Endothelial cell of umbilical vein (primary cell): ENCODE results near the gene MFAP4. TPM values are rescaled to one million over a fixed set of nuclear protein-coding genes. Genes with fewer than 3 reads are reported as not detected.
A peak's percentile ranks its signal among the peaks of the same experiment; 100 is the strongest.

Source experiments
- BruUV-seq: library from RNA; stranded (reverse); fragments of 400-500 nt; replicated peaks from 2 replicates; lab custom pipeline; 2021; lab: Mats Ljungman, UMichigan
- CTCF ChIA-PET: fragments of 300-600, 350-600 bp; sonication (Branson Sonifier 250); formaldehyde crosslinking; loops from one replicate; lab custom pipeline; 2021; ENCODE audit warnings: antibody characterized with exemption, inconsistent platforms; lab: Charles Lee
- POLR2A ChIA-PET: fragments of 300-600, 350-600 bp; sonication (Branson Sonifier 250); formaldehyde crosslinking; loops from one replicate; lab custom pipeline; 2021; ENCODE audit warnings: antibody characterized with exemption, inconsistent platforms; lab: Charles Lee
- DNase-seq: peaks from one replicate; pipeline ENCODE4 v3.0.0-alpha.2; 2011; ENCODE audit warnings: low read depth, low spot score
- FAIRE-seq: peaks from 2 replicates; lab custom pipeline; 2011; peaks lifted over from hg19 to GRCh38; lab: Jason Lieb, UNC
- H2AFZ ChIP-seq: 2 replicates; pipeline ENCODE4 v1.6.0; 2012; ENCODE audit warnings: low read depth, low read length, control low read depth, inconsistent platforms
- H3K27ac ChIP-seq: 2 replicates; pipeline ENCODE4 v1.5.1; 2011; ENCODE audit warnings: low read depth, mild to moderate bottlenecking, control low read depth, low read length, moderate library complexity; ENCODE audit not compliant: insufficient read depth
- H3K27me3 ChIP-seq, 2 experiments: 2 replicates each; pipeline versions ENCODE4 v1.6.0 to v1.6.1; 2011; ENCODE audit warnings: low read length in 2 of 2, mixed read lengths in 1 of 2; ENCODE audit not compliant: control insufficient read depth in 2 of 2, insufficient read depth in 2 of 2
- H3K36me3 ChIP-seq, 2 experiments: 2 replicates in 1 of 2; 3 replicates in 1 of 2; pipeline ENCODE4 v1.5.1; 2011; ENCODE audit warnings: low read length in 2 of 2, mild to moderate bottlenecking in 1 of 2, moderate library complexity in 1 of 2; ENCODE audit not compliant: control insufficient read depth in 2 of 2, insufficient read depth in 2 of 2; ENCODE audit errors: extremely low read depth in 1 of 2
- H3K4me1 ChIP-seq: 3 replicates; pipeline ENCODE4 v1.5.1; 2011; ENCODE audit warnings: mild to moderate bottlenecking, low read length; ENCODE audit not compliant: control insufficient read depth, insufficient read depth; ENCODE audit errors: extremely low read depth
- H3K4me2 ChIP-seq: 2 replicates; pipeline ENCODE4 v1.6.1; 2011; ENCODE audit warnings: low read length, control low read depth, mixed read lengths; ENCODE audit not compliant: insufficient read depth
- H3K4me3 ChIP-seq, 3 experiments: fragments of 200-600 bp in 1 of 3; sonication (generic), shearing (Covaris generic) in 1 of 3; replicated peaks in 1 of 3; 2 replicates each; pipeline ENCODE4 v1.5.1; 2011 to 2016; ENCODE audit warnings: control low read depth in 3 of 3, low read length in 3 of 3, mild to moderate bottlenecking in 2 of 3, inconsistent platforms in 1 of 3, low read depth in 1 of 3, moderate library complexity in 1 of 3; ENCODE audit not compliant: insufficient read depth in 1 of 3
- H3K79me2 ChIP-seq: 2 replicates; pipeline ENCODE4 v1.6.0; 2012; ENCODE audit warnings: low read length, inconsistent platforms; ENCODE audit not compliant: control insufficient read depth, insufficient read depth
- H3K9ac ChIP-seq: replicated peaks from 2 replicates; pipeline ENCODE3; 2011; ENCODE audit warnings: low read length, control low read depth; ENCODE audit not compliant: insufficient read depth; ENCODE audit errors: extremely low read depth
- H3K9me1 ChIP-seq: replicated peaks from 3 replicates; pipeline ENCODE4 v1.6.0; 2011; ENCODE audit warnings: mild to moderate bottlenecking, low read length; ENCODE audit not compliant: control insufficient read depth, insufficient read depth; ENCODE audit errors: extremely low read depth
- H3K9me3 ChIP-seq: replicated peaks from 2 replicates; pipeline ENCODE4 v1.5.1; 2012; ENCODE audit warnings: low read length, inconsistent platforms; ENCODE audit not compliant: control insufficient read depth, insufficient read depth
- H4K20me1 ChIP-seq: replicated peaks from 2 replicates; pipeline ENCODE3; 2011; ENCODE audit warnings: mild to moderate bottlenecking, low read length; ENCODE audit not compliant: control insufficient read depth, insufficient read depth; ENCODE audit errors: extremely low read depth
- EZH2 ChIP-seq: IDR thresholded peaks from 2 replicates; pipeline ENCODE4 v1.6.1; 2012; ENCODE audit warnings: borderline replicate concordance, low read depth, mild to moderate bottlenecking, moderate library complexity, low read length, inconsistent platforms; ENCODE audit not compliant: severe bottlenecking
- JUN ChIP-seq: IDR thresholded peaks from 2 replicates; pipeline ENCODE4 v1.6.1; 2011; ENCODE audit warnings: borderline replicate concordance, low read depth; ENCODE audit not compliant: insufficient read length, insufficient read depth
- MYC ChIP-seq: IDR thresholded peaks from one replicate; pipeline ENCODE4 v1.6.1; 2011; ENCODE audit warnings: mild to moderate bottlenecking, low read depth, low read length
- POLR2A ChIP-seq: IDR thresholded peaks from 2 replicates; pipeline ENCODE4 v1.6.1; 2012; ENCODE audit warnings: low read depth, mild to moderate bottlenecking, control low read depth, low read length
- dilution Hi-C: fragments of 300-500 bp; cut with MboI; formaldehyde crosslinking; loops from one replicate; pipeline ENCODE4 v1.15.0; 2019; ENCODE audit warnings: low sequenced_read_pairs; ENCODE audit not compliant: extremely low pct_ligation_motif_present
- intact Hi-C: fragments of 100-400 bp; cut with micrococcal nuclease; formaldehyde crosslinking; loops from one replicate; pipeline ENCODE4 v1.10.0; 2022
- polyA plus RNA-seq, 4 experiments: library from polyadenylated mRNA; depleted of rRNA in 3 of 4; stranded (reverse) in 3 of 4; unstranded in 1 of 4; fragments of >200 nt; gene quantifications; 2 replicates each; pipeline versions ENCODE4 v1.2.1 to v1.2.3, GENCODE V29; 2011 to 2012; ENCODE audit warnings: missing spikeins in 1 of 4
- total RNA-seq: library from RNA; stranded (reverse); gene quantifications from 2 replicates; pipeline ENCODE4 v1.2.3, GENCODE V29; 2021
- TF ChIP-seq, protein P1 (sequence below): IDR thresholded peaks from 2 replicates; pipeline ENCODE4 v1.6.1; 2011; ENCODE audit not compliant: insufficient read depth, insufficient read length

The MFAP4 gene
- total and polyA plus RNA-seq, 2 donors (not counting 3 experiments of a cell fraction or from before 2014, with no cell fraction given): not detected

- Histone ChIP-seq H3K27me3 (no peaks in the 10 kb centered on the region), H2AFZ (peak overlapping the region; percentile 89), H3K36me3 (peaks cover 0 to 2% of the 10 kb centered on the region in 2 experiments), H3K79me2 (no peaks in the 10 kb centered on the region), H3K4me3 (peak overlapping the region; percentile 53 to 66 (median 60)), H3K4me2 (peak overlapping the region; percentile 88), H3K27ac (peak overlapping the region; percentile 49), H3K9me1 (no peaks in the 10 kb centered on the region), H3K9me3 (no peaks in the 10 kb centered on the region), H3K4me1 (peaks cover 8% of the 10 kb centered on the region), H3K9ac (peak overlapping the region; percentile 59), H4K20me1 (no peaks in the 10 kb centered on the region)
- BruUV-seq: TSS peak; percentile 60
- CTCF ChIA-PET: interaction anchor here (1.4 to 2.9 kb wide), 11 partner anchors 8 to 408 kb away, joined by 4 to 169 read pairs (median 11); partner anchors contain the start of gene MAPK7
- dilution Hi-C loops (no loop called here), intact Hi-C loops (loop anchor here (1.0 kb wide), 4 partner anchors 16 to 400 kb away; partner anchors contain the start of genes ALDH3A2 and MAPK7)
- TF ChIP-seq POLR2A (peak; percentile 11), EZH2 (no peak)
- DNase-seq: no peak
- POLR2A ChIA-PET: interaction anchor here (1.8 kb wide), 1 partner anchor 16 kb away, joined by 15 read pairs; the partner anchor contains the start of gene MAPK7
- no peak for FAIRE-seq
Measured at GRCh38 chr17:19361944-19362276, 25.1 kb downstream of the MFAP4 start.

- no peaks in the 10 kb centered on the region for H3K9me3 ChIP-seq
- FAIRE-seq (no peak), DNase-seq (no peak)
- no peak overlapping the region for H3K27ac ChIP-seq
- H2AFZ ChIP-seq: no peak overlapping the region
- TF ChIP-seq EZH2 (no peak), MYC (no peak), JUN (no peak)
- TF ChIP-seq, protein P1, sequence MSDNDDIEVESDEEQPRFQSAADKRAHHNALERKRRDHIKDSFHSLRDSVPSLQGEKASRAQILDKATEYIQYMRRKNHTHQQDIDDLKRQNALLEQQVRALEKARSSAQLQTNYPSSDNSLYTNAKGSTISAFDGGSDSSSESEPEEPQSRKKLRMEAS: no peak
- dilution Hi-C loops (no loop called here), intact Hi-C loops (no loop called here)
- H4K20me1 ChIP-seq: no peaks in the 10 kb centered on the region
- H3K36me3 ChIP-seq: peaks cover 0 to 2% of the 10 kb centered on the region in 2 experiments
- H3K9ac ChIP-seq: peak overlapping the region; percentile 59
- CTCF ChIA-PET: interaction anchor here (1.1 to 2.9 kb wide), 2 partner anchors 87 to 401 kb away, joined by 3 to 111 read pairs; no protein-coding TSS in a partner anchor
- POLR2A ChIA-PET: no interaction called here
- BruUV-seq: no TSS peak
- peaks cover 8% of the 10 kb centered on the region for H3K4me1 ChIP-seq
- no peak overlapping the region for H3K4me3 ChIP-seq
- H3K79me2 ChIP-seq: no peaks in the 10 kb centered on the region
- peak overlapping the region; percentile 88 for H3K4me2 ChIP-seq
- H3K27me3 ChIP-seq: no peaks in the 10 kb centered on the region
- H3K9me1 ChIP-seq: no peaks in the 10 kb centered on the region
Measured at GRCh38 chr17:19361326-19361725, 25.7 kb downstream of the MFAP4 start.
